ENCODE measurements around the gene TTLL11. TPM values are rescaled to one million over a fixed set of nuclear protein-coding genes. Genes with fewer than 3 reads are reported as not detected.

TTLL11 gene
- total and polyA plus RNA-seq, 4 donors, result 3.6 to 7.8 (median 5.9) TPM

GRCh38 chr9:121831869-121832268 lies 261.2 kb downstream of the TTLL11 start:
- no peak overlapping the region for H3K27ac ChIP-seq (ENCODE audit: low read depth in 1 of 2, low read length in 1 of 2)
- ATAC-seq (ENCODE audit: insufficient read depth, low FRiP score), result no peak
- no peaks in the 10 kb centered on the region for H3K27me3 ChIP-seq (ENCODE audit: control insufficient read depth in 3 of 3, insufficient read depth in 3 of 3, low read length in 2 of 3)
- TF ChIP-seq CTCF (IDR thresholded peaks at IDR 0.05; ENCODE audit: control extremely low read depth, extremely low read depth), result no peak
- 94 to 98% methylated on average over 3 of the region's 3 CpGs for WGBS, 2 donors
- H3K36me3 ChIP-seq (ENCODE audit: control insufficient read depth in 4 of 4, insufficient read depth in 4 of 4, low read length in 4 of 4), result no peaks in the 10 kb centered on the region
- no peaks in the 10 kb centered on the region for H3K4me1 ChIP-seq (ENCODE audit: control insufficient read depth in 5 of 5, insufficient read depth in 5 of 5, low read length in 5 of 5)
- DNase-seq, result no peak
- no peak overlapping the region for H3K4me3 ChIP-seq
- no peaks in the 10 kb centered on the region for H3K9me3 ChIP-seq (ENCODE audit: control insufficient read depth in 4 of 4, insufficient read depth in 3 of 4, low read length in 3 of 4)
- no peak overlapping the region for H3K9ac ChIP-seq (ENCODE audit: insufficient read depth in 1 of 2, low read length in 2 of 2)

- no peaks in the 10 kb centered on the region for H3K36me3 ChIP-seq (ENCODE audit: control insufficient read depth in 4 of 4, insufficient read depth in 4 of 4, low read length in 4 of 4)
- DNase-seq (peak in 1 of 3 donors; percentile 46), ATAC-seq (ENCODE audit: insufficient read depth, low FRiP score) (no peak)
- H3K27ac ChIP-seq (ENCODE audit: low read depth in 1 of 2, low read length in 1 of 2), result no peak overlapping the region
- WGBS, 2 donors, result 90 to 96% methylated on average over 3 of the region's 3 CpGs
- H3K9me3 ChIP-seq (ENCODE audit: control insufficient read depth in 4 of 4, insufficient read depth in 3 of 4, low read length in 3 of 4), result no peaks in the 10 kb centered on the region
- H3K4me1 ChIP-seq (ENCODE audit: control insufficient read depth in 5 of 5, insufficient read depth in 5 of 5, low read length in 5 of 5), result peaks cover 0 to 2% (median under 1%) of the 10 kb centered on the region in 5 donors
- H3K4me3 ChIP-seq, result no peak overlapping the region
- no peak for TF ChIP-seq CTCF (IDR thresholded peaks at IDR 0.05; ENCODE audit: control extremely low read depth, extremely low read depth)
- no peaks in the 10 kb centered on the region for H3K27me3 ChIP-seq (ENCODE audit: control insufficient read depth in 3 of 3, insufficient read depth in 3 of 3, low read length in 2 of 3)
- no peak overlapping the region for H3K9ac ChIP-seq (ENCODE audit: insufficient read depth in 1 of 2, low read length in 2 of 2)
Observed at GRCh38 chr9:121830441-121831140, 262.5 kb downstream of the TTLL11 start.

DNA sequence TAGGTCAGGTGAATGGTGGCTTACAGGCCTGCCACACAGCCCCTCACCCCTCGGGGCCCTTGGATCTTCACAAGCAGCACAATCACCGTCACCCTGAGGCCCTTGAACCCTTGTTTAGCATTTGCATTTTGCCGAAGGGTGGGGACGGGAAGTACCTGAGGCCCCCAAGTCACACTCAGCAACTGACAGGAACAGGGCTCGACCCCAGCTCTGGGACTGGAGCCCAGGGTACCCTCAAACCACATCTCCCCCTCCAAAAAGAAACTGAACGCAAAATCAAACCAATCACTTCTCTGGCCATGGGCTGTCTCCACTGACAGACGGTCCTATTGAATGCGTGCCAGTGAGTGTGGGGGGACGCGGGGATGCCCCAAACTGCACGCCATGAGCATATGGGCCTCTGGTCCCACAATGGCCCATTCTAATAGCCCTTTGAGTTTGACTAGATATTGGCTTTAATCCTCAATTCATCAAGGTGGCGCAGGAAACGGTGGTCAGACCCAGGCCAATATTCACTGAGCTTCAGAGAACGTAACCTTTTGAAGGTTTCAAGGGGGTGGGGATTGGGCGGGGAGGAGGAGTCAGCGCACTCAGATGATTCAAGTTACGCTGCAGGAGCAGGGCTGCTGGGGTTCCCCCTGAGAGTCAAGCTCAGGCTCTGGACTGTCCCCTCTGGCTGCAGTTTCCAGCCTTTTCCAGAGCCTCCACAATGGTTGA lies 265.7 kb downstream of the TTLL11 start:
- TF ChIP-seq CTCF (IDR thresholded peaks at IDR 0.05; ENCODE audit: control extremely low read depth, extremely low read depth), result no peak
- no peaks in the 10 kb centered on the region for H3K27me3 ChIP-seq (ENCODE audit: control insufficient read depth in 3 of 3, insufficient read depth in 3 of 3, low read length in 2 of 3)
- DNase-seq, result no peak

More for the DNA sequence above, 265.7 kb downstream of the TTLL11 start:
- peaks cover 0 to 9% (median 6%) of the 10 kb centered on the region in 5 donors for H3K4me1 ChIP-seq (ENCODE audit: control insufficient read depth in 5 of 5, insufficient read depth in 5 of 5, low read length in 5 of 5)
- 94 to 95% methylated on average over 17 of the region's 17 CpGs for WGBS, 2 donors
- H3K4me3 ChIP-seq, result no peak overlapping the region
- no peak overlapping the region for H3K27ac ChIP-seq (ENCODE audit: low read depth in 1 of 2, low read length in 1 of 2)
- no peak for ATAC-seq (ENCODE audit: insufficient read depth, low FRiP score)
- no peaks in the 10 kb centered on the region for H3K36me3 ChIP-seq (ENCODE audit: control insufficient read depth in 4 of 4, insufficient read depth in 4 of 4, low read length in 4 of 4)
- H3K9me3 ChIP-seq (ENCODE audit: control insufficient read depth in 4 of 4, insufficient read depth in 3 of 4, low read length in 3 of 4), result no peaks in the 10 kb centered on the region
- no peak overlapping the region for H3K9ac ChIP-seq (ENCODE audit: insufficient read depth in 1 of 2, low read length in 2 of 2)
